CD1c-positive myeloid dendritic cell (primary cell): ENCODE data around the gene TBC1D22A.
A peak's percentile ranks its signal among the peaks of the same experiment; 100 is the strongest.

Experiments used
- DNase-seq: peaks from one replicate; pipeline ENCODE4 v3.0.0-alpha.2; 2016; ENCODE audit errors: extremely low spot score

The TBC1D22A gene

GRCh38 chr22:47189056-47189916 is 426.8 kb downstream of the TBC1D22A start:
- DNase-seq, result no peak

- no peak for DNase-seq
Measured at GRCh38 chr22:47190276-47190956, 428.0 kb downstream of the TBC1D22A start.

- DNase-seq, result no peak
Measured at GRCh38 chr22:47190957-47191670, 428.7 kb downstream of the TBC1D22A start.

DNA sequence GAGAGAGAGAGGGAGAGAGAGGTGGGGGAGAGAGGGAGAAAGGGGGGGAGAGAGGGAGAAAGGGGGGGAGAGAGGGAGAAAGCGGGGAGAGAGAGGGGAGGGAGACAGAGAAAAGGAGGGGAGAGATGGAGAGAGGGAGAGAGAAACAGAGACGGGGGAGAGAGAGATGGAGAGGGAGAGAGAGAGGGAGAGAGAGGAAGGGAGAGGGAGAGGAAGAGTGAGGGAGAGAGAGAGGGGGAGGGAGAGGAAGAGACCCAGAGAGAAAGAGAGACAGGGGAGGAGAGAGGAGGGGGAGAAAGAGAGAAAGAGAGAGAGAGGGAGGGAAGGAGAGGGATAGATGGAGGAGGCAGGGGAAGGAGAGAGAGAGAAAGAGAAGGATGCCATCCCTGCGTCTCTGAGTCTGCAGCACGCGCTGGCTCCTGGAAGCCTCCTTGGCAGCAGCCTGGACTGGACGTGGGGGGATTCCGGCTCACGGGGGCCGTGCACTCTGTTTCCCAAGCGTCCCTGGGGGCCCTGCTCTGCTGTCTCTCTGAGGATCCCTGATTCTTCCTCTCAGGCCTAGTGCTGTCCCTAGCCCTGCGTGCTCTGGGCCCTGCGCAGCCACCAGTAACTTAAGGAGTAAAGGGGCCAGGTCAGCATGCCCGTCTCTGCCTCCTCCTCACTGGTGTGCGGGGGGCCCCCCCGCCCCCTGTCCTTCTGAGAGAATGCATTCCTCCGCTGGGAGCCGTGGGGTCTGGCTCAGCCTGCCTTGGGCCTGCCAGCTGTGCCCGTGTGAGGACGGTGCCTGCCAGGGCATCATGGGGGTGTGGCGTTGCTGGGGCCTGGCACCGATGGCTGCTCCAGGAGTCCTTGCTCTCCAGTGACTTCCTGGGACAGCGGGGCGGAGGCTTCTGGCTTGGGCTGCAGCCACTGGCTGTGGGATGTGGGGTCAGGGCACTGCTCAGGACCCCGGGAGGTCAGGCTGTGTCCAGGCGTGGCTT is 429.5 kb downstream of the TBC1D22A start:
- DNase-seq, result no peak

GRCh38 chr22:47192651-47193437 is 430.4 kb downstream of the TBC1D22A start:
- DNase-seq, result peak; percentile 3

GRCh38 chr22:47193606-47194329 is 431.3 kb downstream of the TBC1D22A start:
- no peak for DNase-seq

DNA sequence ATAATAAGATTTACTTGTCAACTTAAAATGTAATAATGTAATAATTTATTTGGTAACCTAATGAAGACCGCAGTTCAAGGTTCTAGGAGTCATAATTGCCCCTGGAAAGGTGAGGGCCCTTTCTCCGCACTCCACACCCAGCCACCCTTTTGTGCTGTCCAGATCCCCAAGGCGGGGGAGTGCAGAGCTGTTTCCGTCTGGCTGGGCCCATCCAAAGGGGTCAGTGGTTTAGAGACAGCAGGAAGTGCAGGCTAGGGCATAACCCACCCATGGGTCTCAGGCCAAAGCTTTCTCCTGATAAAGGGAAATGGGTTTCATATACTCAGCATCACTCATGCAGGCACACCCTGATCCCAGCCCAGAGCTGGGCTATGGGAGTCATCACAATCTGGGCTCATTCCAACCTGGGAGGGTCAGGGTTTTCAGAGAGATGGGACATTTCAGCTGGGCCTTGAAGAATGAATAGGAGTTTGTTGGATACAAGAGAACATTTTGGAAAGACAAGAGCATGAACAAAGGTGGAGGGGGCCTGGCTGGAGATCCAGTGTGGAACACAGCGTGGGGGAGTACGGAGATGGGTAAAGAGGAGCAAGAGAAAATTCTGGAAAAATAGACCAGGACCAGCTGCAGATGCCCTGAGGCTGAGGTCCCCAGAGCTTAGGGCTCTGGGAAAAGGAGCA is 432.2 kb downstream of the TBC1D22A start:
- no peak for DNase-seq

GRCh38 chr22:47195156-47195483 is 432.7 kb downstream of the TBC1D22A start:
- DNase-seq, result no peak

GRCh38 chr22:47195484-47196165 is 433.2 kb downstream of the TBC1D22A start:
- no peak for DNase-seq

- DNase-seq, result no peak
Measured at GRCh38 chr22:47196166-47196849, 433.9 kb downstream of the TBC1D22A start.

DNA sequence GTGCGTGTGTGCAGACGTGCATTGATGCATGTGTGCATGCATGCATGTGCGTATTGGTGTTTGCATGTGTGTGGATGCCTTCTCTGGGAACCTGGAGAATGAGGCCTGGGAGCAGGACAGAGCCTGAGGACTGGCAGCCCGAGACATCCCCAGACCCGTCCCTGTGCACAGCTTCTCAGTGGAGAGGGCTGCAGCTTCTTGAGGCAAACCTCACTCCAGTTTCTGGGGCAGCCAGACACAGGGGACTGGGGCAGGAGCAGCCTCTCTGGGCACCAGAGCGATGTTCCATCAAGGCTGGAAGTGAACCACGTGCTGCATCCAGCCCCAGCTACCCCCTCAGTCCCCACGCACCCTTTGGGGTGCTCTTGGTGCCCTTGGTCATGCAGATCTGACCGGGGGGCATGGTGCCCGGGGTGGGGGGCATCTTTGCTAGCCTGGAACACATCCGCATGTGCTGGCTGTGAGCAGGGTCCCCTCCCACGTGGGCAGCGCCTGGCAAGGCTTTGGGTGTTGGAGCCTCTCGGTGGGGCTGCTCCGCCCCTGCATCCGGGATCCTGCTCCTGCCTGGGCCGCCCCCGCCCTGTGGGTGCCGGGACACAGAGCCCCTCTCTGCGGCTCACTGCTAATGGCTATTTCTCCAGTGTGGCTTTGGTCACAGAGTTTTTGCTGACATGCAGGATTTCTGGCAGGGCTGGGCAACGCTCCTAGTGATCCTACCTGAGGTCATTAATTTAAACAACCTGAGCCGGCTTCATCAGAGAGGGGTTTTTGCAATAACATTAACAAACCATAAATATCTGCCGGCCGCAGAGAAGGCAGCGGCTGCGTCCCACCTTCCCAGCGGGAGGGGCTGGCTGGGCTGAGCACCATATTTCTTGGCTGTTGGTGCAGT is 434.7 kb downstream of the TBC1D22A start:
- no peak for DNase-seq

DNA sequence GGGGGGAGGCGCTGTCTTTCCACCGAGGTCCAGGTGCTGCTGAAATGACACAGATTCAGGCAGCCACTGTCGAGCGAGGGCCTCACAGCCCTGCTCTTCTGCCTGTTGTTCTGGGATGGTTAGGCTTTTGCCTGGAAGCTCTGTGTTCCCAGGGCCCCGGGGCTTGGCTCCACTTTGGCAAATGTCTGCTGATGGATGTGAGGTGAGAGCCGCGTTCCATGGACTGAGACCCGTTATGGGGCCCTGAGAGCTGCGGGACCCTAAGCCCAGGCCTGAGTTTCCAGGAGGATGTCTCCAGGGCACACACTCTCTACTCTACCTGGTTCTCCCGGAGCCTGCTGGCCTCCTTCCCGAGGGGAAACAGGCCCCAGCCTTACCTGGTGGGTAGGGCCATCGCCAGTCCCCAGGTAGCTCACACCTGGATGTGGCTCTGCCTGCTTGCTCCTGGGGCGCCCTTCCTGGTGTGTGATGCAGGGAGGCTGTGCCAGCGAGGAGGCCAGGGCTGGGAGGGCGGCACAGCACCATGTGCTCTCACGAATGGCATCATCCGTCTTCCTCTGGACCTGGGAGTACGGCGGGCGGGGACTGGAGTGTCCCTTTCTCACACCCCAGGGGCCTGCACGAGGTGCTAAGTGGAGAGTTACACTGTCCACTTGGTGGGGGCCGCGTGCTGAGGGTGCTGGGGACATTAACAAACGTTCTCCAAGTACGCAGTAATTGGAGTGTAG is 435.5 kb downstream of the TBC1D22A start:
- no peak for DNase-seq

GRCh38 chr22:47198801-47199251 is 436.4 kb downstream of the TBC1D22A start:
- DNase-seq, result no peak

- no peak for DNase-seq
Measured at GRCh38 chr22:47199261-47199978, 437.0 kb downstream of the TBC1D22A start.

DNA sequence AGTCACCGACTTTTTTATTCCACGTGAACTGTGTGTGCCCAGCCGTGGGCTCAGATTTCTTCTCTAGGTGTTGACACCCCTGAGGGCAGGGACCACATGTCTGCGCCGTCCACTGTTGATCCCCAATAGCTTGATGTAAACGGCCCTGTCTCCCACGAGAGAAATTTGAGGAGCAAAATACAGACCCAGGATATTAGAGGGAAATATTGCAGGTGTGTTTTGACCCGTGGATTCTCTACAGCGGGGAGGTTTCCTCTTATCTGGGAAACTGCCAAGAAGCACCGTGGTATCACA is 437.5 kb downstream of the TBC1D22A start:
- no peak for DNase-seq
